HG03457 (cell line): ENCODE measurements around the gene DOK1.

Experiments
- ATAC-seq: cut with Tn5 transposase; IDR thresholded peaks from one replicate; pipeline ENCODE4 v1.9.1; 2021; ENCODE audit warnings: moderate number of reproducible peaks; ENCODE audit not compliant: unreplicated experiment

The DOK1 gene

DNA sequence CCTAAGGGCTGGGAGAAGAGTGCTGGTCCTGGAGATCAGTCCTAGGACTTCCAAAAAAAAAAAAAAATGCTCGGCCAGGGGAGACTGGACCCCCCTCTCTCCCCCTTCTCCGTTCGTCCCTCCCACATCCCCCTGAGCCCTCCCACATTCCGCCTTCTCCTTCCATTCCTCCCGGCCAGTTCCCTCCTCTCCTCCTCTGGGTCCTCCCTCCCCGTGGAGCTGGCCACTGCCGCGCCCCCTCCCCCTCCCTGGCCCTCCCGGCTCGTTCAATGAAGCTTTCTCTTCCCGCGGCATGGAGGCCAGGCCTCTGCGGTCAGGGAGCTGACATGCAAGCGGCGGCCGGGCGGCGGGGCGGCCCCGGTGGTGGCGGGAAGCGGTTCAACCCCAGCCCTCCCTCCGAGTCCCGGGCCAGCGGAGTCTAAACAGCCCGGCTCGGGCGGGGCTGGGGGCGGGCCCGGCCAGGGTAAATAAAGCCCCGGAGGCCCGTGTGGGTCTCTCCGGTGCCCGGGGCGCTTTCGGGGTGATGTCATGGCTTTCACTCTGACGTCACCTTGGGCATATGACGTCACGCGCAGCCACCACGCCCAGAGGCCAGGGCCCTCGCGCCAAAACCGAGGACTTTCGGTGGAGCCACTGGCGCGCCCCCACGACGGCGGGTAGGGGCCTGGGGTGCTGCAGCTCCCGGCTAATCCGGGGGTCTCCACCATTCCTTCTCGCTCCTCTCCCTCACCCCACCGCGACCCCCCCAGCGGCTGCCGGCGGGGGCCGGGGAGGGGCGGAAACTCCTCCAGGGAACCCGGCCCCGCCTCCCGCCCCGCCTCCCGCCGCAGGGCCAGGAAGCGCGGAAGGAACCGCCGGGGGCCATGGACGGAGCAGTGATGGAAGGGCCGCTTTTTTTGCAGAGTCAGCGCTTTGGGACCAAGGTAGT is at the start of gene DOK1, which contains the start of gene LOXL3:
TSS of gene DOK1 (plus strand) at position 829 of the 928 bp plus-strand sequence. CDS start at position 864, 35 bp downstream.
TSS of gene LOXL3 (minus strand) at position 51 of the 928 bp plus-strand sequence. CDS start 1,308 bp downstream, outside the sequence.
- ATAC-seq: peak; percentile 36

GRCh38 chr2:74505448-74506246 is 48.9 kb upstream of the DOK1 start:
- ATAC-seq: no peak

DNA sequence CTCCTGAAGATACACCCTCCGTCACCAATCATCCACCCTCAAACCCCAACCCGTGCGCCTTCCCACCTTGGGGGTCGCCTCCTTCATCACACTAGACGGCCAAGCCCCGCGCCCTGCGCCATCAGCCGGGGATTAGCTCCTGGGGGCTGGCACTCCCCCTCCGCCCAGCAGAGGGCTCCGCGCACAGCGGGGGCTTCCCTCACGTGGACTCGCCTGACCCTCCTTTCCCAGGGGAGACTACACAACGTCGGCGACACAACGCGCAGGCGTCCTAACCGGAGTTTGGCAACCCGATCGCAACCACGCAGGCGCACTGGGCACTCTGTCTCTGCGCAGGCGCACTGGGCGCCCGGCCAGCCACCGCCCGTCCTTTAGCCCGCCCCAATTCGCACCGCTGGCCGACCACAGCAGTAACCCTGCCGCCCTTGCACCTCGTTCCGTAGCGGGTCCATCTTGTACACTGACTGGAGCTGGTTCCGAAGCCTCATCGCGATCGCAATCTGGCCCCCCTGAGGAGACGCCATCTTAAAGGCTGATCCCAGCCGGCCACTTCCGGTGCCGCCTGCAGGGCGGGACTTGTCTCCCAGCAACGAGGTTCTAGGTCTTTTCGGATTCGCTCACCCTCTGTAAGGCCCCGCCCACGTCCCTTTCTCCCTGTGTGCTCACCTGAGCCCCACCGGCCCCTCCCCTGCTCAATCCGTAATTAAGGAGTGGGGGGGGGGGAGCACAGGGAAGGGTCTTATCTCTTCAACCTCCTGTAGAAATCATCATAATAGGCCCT is 47.2 kb upstream of the DOK1 start, which contains the start of gene PCGF1:
TSS of gene PCGF1 (minus strand) at position 551 of the 781 bp plus-strand sequence. CDS start at position 524, 27 bp downstream.
- ATAC-seq: peak; percentile 72

GRCh38 chr2:74507926-74508520 is 46.5 kb upstream of the DOK1 start:
- ATAC-seq: peak; percentile 3

DNA sequence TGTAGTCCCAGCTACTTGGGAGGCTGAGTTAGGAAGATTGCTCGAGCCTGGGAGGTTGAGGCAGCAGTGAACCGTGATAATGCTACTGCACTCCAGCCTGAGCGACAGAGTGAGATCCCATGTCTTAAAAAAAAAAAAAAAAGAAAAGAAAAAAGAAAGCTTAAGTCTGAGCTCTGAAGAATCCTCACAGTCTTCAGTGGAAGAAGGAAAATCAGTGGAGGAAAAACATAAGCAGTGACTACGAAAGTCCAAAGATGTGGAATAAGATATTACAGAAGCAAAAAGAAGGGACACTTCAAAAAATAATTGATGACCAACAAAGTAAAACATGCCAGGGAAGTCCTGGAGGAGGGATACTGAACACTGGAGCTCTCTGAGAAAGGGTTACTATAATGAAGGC is 44.2 kb upstream of the DOK1 start:
- ATAC-seq: no peak

DNA sequence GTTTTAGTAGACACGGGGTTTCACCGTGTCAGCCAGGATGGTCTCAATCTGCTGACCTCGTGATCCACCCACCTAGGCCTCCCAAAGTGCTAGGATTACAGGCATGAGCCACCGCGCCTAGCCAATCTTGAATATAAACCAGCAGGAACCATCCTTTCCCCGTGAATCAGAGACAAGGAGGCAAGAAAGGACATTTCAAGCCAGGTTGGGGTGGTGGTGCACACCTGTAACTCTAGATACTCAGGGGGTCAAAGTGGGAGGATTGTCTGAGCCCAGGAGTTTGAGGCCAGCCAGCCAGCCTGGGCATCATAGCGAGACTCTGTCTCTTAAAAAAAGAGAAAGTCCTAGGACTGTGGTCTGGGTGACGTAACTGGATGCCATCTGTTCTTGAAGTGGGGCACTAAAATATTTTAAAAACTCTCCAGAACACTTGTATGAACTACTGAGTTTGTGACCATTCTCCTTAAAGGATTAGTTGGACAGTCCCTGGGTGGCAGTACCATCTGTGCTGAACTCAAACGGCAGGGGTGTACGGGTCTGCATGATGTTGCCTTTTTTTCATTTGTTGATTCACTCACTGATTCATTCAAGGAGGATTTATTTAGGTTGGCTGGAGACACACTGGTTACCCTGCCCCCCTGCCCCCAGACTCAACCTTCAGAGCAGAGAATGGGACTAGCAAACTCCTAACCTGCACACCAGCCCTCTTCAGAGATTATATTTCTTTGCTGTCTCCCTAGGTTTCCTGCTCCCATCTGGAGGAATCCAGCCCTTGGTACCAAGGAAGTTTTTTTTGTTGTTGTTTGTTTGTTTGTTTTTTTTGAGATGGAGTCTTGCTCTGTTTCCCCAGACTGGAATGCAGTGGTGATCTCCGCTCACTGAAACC is 43.2 kb upstream of the DOK1 start:
- no peak for ATAC-seq

GRCh38 chr2:74512744-74513604 is 41.5 kb upstream of the DOK1 start:
- no peak for ATAC-seq

GRCh38 chr2:74513605-74514367 is 40.7 kb upstream of the DOK1 start:
- no peak for ATAC-seq

DNA sequence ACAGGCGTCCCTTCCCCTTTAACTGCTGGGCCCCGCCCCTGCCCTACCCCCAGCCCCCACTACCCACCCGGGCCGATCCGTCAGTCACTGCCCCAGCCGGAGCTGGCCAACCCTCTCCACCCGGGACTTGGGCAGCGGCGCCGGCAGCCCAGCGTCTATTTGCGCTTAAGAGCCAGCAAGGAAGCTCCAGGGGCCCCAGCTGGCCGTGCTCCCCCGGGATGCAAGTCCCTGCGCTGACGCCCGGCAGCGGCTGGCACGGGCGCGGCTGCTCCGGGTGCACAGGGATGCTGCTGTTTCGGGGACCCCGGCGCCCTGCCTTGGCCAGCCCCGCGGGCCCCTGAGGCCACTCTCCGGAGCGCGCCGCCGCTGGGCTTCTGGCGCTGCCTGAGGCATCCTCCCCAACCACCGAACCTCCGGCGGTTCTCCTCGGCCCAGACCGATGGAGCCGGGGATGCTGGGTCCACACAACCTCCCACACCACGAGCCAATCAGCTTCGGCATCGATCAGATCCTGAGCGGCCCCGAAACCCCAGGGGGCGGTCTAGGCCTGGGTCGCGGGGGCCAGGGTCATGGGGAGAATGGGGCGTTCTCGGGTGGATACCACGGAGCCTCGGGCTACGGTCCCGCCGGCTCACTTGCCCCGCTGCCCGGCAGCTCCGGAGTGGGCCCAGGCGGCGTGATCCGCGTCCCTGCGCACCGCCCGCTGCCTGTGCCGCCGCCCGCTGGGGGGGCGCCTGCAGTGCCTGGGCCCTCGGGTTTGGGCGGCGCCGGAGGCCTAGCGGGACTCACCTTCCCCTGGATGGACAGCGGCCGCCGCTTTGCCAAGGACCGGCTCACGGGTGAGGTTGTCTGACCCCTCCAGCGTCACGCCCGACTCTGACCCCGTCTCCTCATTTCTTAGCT is 39.9 kb upstream of the DOK1 start, which contains the start of gene TLX2:
TSS of gene TLX2 (plus strand) at position 83 of the 903 bp plus-strand sequence. CDS start at position 440, 357 bp downstream.
- no peak for ATAC-seq

DNA sequence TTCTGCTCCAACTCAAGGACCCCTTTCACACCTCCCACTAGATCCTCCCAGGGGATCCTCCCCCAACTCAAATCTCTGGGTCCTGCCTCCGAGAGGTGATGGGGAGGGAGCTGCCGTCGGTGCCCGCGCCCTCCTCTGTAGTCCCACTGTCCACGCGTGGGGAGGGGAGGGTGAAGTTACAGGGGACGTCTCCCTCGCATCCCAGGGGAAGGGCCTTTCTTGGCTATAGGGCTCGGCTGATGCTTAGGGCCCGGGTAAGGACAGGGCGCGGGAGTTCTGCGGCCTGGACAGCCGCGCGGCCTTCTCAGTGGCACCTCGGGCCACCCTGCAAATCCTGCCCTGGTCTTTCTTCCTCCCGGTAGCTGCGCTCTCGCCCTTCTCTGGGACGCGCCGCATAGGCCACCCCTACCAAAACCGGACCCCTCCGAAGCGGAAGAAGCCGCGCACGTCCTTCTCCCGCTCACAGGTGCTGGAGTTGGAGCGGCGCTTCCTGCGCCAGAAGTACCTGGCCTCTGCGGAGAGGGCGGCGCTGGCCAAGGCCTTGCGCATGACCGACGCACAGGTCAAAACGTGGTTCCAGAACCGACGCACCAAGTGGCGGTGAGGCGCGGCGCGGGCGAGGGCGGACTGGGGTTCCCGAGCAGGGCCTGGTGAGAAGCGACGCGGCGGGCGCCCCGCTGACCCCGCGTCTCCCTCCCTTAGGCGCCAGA is 39.1 kb upstream of the DOK1 start:
- ATAC-seq: no peak

DNA sequence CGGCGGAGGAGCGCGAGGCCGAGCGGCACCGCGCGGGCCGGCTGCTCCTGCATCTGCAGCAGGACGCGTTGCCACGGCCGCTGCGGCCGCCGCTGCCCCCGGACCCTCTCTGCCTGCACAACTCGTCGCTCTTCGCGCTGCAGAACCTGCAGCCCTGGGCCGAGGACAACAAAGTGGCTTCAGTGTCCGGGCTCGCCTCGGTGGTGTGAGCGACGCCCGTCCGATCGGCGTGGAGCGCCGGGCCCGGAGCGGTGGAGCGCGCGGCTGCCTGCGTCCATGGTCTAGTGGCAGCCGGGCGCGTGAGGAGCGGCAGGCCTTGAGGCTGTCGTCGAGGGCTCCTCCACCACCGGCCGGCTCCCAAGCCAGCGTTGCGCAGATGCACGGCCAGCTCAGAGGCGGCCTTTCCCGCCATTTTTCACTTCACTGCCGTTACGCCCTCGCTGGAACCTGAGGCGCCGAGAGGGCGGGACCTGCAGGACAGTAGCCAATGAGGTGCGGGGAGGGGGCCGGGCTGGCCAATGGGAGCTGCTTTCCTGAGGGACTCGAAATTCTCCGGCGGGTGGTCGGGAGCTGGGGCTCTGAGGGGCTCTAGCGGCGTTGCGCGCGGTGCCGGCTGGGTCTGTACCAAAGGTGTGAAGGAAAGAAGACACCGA is 38.4 kb upstream of the DOK1 start:
- ATAC-seq: no peak

DNA sequence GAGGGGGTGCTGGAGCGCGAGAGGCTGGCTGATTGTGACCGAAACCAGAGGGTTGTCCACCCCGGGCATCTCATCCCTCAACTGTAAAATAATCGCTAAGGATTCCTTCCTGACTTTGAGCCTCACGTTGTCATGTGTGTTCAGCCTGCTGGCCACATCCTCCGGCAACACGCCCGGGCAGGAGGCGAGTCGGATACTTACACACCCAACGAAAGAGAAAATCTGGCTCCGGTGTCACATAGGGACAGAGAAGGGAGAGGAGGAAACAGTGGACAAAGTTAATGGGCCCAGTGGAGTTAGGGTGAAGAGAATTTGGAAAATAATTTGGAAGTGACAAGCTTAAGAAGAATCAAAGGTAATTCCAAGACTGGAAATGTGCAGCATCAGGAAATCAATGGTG is 37.9 kb upstream of the DOK1 start:
- no peak for ATAC-seq

DNA sequence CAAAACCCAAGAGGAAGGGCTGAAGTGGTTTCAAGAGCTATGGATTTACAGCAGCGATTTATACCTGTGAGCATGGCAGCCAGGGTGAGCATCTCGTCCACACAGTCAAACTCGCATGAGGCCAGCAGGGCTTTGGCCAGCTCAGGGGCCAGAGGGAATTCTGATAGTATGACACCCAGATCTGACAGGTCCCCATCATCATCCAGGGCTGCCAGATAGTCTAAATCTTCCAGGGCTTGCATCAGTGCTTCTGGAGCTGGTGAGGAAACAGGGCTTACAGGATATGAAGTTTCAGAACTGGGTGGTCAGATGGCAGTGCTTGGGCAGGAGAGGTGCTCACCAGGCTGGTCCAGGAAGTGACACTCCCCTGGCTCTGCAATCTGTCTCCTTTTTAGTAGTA is 32.0 kb upstream of the DOK1 start:
- ATAC-seq: no peak

DNA sequence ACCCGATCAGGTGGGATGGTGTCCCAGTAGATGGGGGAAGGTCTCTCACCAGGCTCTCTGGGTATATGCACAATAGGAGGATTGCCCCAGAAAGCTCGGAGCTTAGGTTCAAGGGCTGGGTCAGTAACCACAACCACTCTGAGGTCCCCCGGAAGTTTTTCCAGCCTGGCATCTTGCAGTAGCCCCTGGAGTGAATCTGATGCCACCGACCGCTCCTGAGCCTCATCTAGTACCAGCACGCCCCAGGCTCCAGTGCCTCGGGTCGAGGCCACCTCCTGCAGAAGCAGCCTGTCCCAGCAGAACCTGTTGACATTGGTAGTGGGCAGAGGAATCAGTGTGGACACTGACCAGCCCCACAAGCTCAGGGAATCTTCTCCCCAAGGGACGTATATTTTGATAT is 30.5 kb upstream of the DOK1 start:
- no peak for ATAC-seq

GRCh38 chr2:74524955-74525716 is 29.4 kb upstream of the DOK1 start:
- ATAC-seq: no peak
